PFSK-1 (cell line): Measurements from ENCODE around the gene SOX30.

Experiments used
- POLR2AphosphoS5 ChIP-seq: IDR thresholded peaks from 2 replicates; pipeline ENCODE4 v1.6.1; 2012; ENCODE audit warnings: low read depth, mild to moderate bottlenecking, control low read depth, low read length, moderate library complexity
- REST ChIP-seq, 2 experiments: IDR thresholded peaks; 2 replicates each; pipeline versions ENCODE4 v1.6.1 to v1.8.0; 2011 to 2012; ENCODE audit warnings: low read depth in 2 of 2, low read length in 2 of 2, control low read depth in 1 of 2, inconsistent platforms in 1 of 2, mild to moderate bottlenecking in 1 of 2, moderate library complexity in 1 of 2; ENCODE audit not compliant: insufficient read depth in 1 of 2
- SIN3A ChIP-seq: IDR thresholded peaks from 2 replicates; pipeline ENCODE4 v1.6.1; 2012; ENCODE audit warnings: mild to moderate bottlenecking, low read length, moderate library complexity, borderline replicate concordance; ENCODE audit not compliant: insufficient read depth
- TAF1 ChIP-seq: IDR thresholded peaks from 2 replicates; pipeline ENCODE4 v1.6.1; 2012; ENCODE audit warnings: low read length, control low read depth, borderline replicate concordance; ENCODE audit not compliant: insufficient read depth

GRCh38 chr5:157598350-157598936 is 53.8 kb downstream of the SOX30 start:
- TF ChIP-seq TAF1 (no peak), SIN3A (no peak), POLR2AphosphoS5 (no peak), REST (IDR thresholded peaks at IDR 0.05; ENCODE audit: insufficient read depth in 1 of 2, low read depth in 2 of 2, low read length in 2 of 2) (no peak)
